ENCODE data around the gene MOV10. TPM values are rescaled to one million over a fixed set of nuclear protein-coding genes. Genes with fewer than 3 reads are reported as not detected.

MOV10 gene
- total and polyA plus RNA-seq, 9 of the 15 experiments (the other 6 are each of a cell fraction or from before 2014, with no cell fraction given), result 16.7 to 105 (median 49.5) TPM

DNA sequence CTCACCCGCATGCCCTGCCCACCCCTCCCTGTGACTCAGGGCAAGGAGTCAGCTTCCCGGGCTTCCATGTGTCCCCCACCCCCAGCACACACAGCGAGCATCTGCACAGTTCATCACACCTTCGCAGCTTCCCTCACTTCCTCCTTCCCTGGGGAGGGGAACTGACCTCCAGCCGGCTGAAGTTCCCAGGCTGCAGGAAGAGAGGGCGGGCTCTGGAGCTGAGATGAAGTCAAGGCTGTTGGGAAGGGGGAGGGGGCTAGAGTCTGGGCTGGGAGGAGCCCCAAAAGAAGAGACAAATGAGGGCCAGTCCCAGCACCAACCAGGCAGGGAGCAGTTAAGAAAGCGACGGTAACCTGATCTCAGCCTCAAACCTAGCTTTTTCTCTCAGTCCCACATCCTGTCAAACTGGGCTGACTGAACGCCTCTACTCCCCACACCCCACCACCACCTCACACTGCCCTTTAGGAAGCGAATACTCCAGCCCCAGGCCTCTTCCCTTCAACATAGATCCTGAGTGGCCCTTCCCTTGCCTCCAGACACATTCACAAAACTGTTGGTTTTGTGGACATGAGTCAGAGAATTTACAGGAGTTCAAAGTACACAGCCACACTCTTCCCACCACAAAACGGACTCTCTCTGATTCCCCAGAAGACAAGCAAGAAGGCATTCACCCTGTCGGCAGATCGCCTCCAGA is 30.6 kb downstream of the MOV10 start (continued):
- TF ChIP-seq, protein P1, sequence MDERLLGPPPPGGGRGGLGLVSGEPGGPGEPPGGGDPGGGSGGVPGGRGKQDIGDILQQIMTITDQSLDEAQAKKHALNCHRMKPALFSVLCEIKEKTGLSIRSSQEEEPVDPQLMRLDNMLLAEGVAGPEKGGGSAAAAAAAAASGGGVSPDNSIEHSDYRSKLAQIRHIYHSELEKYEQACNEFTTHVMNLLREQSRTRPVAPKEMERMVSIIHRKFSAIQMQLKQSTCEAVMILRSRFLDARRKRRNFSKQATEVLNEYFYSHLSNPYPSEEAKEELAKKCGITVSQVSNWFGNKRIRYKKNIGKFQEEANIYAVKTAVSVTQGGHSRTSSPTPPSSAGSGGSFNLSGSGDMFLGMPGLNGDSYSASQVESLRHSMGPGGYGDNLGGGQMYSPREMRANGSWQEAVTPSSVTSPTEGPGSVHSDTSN (CRISPR knock-in tag; IDR thresholded peaks at IDR 0.05; ENCODE audit: low read depth), result no peak
- TF ChIP-seq, protein P1 (tag; conservative IDR thresholded peaks at IDR 0.05; ENCODE audit: low read depth), result peak; percentile 54
- TF ChIP-seq EP300 (IDR thresholded peaks at IDR 0.05; ENCODE audit: low read length), result peak; percentile 53; the same call in 1 of the 2 replicates
- TF ChIP-seq NR0B1 (IDR thresholded peaks at IDR 0.05; ENCODE audit: partially characterized antibody), result no peak
- no peak for TF ChIP-seq YBX1 (IDR thresholded peaks at IDR 0.05)
- TF ChIP-seq ARNT (IDR thresholded peaks at IDR 0.05), result peak; percentile 24 to 79; a peak in 2 of 4 replicates
- TF ChIP-seq DDX20 (tag; IDR thresholded peaks at IDR 0.05; ENCODE audit: low read depth), result no peak
- no peak for TF ChIP-seq MBD1 (CRISPR knock-in tag; IDR thresholded peaks at IDR 0.05)
- no peak; a peak in 1 of 4 replicates for TF ChIP-seq KDM4B (IDR thresholded peaks at IDR 0.05; ENCODE audit: borderline replicate concordance in 2 of 2, low read depth in 1 of 2)
- 0 out of 4 replicates have a peak, but pooled peaks have one; percentile 30 to 36 for TF ChIP-seq TRIM24 (IDR thresholded peaks at IDR 0.05)
- no peak for TF ChIP-seq TGIF2 (CRISPR knock-in tag; IDR thresholded peaks at IDR 0.05)
- no peak for TF ChIP-seq MAFG (tag; conservative IDR thresholded peaks at IDR 0.05)
- TF ChIP-seq FIP1L1 (IDR thresholded peaks at IDR 0.05; ENCODE audit: low read depth, low read length, poor library complexity, severe bottlenecking), result no peak
- no peak; the same call in 1 of the 2 replicates for TF ChIP-seq STAT5A (IDR thresholded peaks at IDR 0.05; ENCODE audit: borderline replicate concordance, low read length)
- TF ChIP-seq, protein P2, sequence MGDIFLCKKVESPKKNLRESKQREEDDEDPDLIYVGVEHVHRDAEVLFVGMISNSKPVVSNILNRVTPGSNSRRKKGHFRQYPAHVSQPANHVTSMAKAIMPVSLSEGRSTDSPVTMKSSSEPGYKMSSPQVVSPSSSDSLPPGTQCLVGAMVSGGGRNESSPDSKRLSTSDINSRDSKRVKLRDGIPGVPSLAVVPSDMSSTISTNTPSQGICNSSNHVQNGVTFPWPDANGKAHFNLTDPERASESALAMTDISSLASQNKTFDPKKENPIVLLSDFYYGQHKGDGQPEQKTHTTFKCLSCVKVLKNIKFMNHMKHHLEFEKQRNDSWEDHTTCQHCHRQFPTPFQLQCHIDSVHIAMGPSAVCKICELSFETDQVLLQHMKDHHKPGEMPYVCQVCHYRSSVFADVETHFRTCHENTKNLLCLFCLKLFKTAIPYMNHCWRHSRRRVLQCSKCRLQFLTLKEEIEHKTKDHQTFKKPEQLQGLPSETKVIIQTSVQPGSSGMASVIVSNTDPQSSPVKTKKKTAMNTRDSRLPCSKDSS (IDR thresholded peaks at IDR 0.05; ENCODE audit: low read depth, partially characterized antibody), result no peak
- TF ChIP-seq SP2 (IDR thresholded peaks at IDR 0.05; ENCODE audit: extremely low read depth, low read depth, low read length, poor library complexity, severe bottlenecking), result no peak
- 0 out of 2 replicates have a peak, but pooled peaks have one; percentile 6 for TF ChIP-seq TEAD4 (IDR thresholded peaks at IDR 0.05; ENCODE audit: low read length)
- TF ChIP-seq TEAD4 (CRISPR knock-in tag; IDR thresholded peaks at IDR 0.05; ENCODE audit: borderline replicate concordance), result no peak; the same call in 1 of the 2 replicates
- TF ChIP-seq ZNF277 (CRISPR knock-in tag; IDR thresholded peaks at IDR 0.05; ENCODE audit: borderline replicate concordance), result no peak
